MCF 10A (cell line): ENCODE measurements around the gene MGMT. TPM values are rescaled to one million over a fixed set of nuclear protein-coding genes. Genes with fewer than 3 reads are reported as not detected.

Source experiments
- BruUV-seq: library from RNA; stranded (reverse); fragments of 400-500 nt; replicated peaks from 2 replicates; lab custom pipeline; 2021; lab: Mats Ljungman, UMichigan
- CTCF ChIA-PET: fragments of 300-600 bp; sonication (Branson Sonifier 250); formaldehyde crosslinking; extraction: SDS; loops from one replicate; lab custom pipeline; 2021; ENCODE audit warnings: antibody characterized with exemption, inconsistent platforms; lab: Yijun Ruan, JAX
- POLR2A ChIA-PET: fragments of 300-600, 350-650 bp; sonication (Branson Sonifier 250); formaldehyde crosslinking; extraction: SDS; loops from one replicate; lab custom pipeline; 2020; ENCODE audit warnings: antibody characterized with exemption, inconsistent platforms; lab: Yijun Ruan, JAX
- DNase-seq: peaks from one replicate; pipeline ENCODE4 v3.0.0-alpha.2; 2018; ENCODE audit not compliant: unreplicated experiment
- H3K27ac Mint-ChIP-seq: one replicate; pipeline ENCODE4 v1.8.0; 2022; ENCODE audit warnings: mild to moderate bottlenecking, low read depth, mixed read lengths; ENCODE audit not compliant: unreplicated experiment
- H3K27me3 Mint-ChIP-seq: one replicate; pipeline ENCODE4 v1.8.0; 2022; ENCODE audit warnings: mixed read lengths; ENCODE audit not compliant: insufficient read depth, unreplicated experiment
- H3K36me3 Mint-ChIP-seq: one replicate; pipeline ENCODE4 v1.8.0; 2022; ENCODE audit warnings: mild to moderate bottlenecking, moderate library complexity, mixed read lengths; ENCODE audit not compliant: insufficient read depth, unreplicated experiment
- H3K4me1 Mint-ChIP-seq: one replicate; pipeline ENCODE4 v1.8.0; 2022; ENCODE audit warnings: mixed read lengths; ENCODE audit not compliant: insufficient read depth, unreplicated experiment
- H3K4me3 Mint-ChIP-seq: one replicate; pipeline ENCODE4 v1.8.0; 2022; ENCODE audit warnings: mild to moderate bottlenecking, moderate library complexity, mixed read lengths; ENCODE audit not compliant: unreplicated experiment
- H3K9me3 Mint-ChIP-seq: one replicate; pipeline ENCODE4 v1.8.0; 2022; ENCODE audit warnings: mixed read lengths; ENCODE audit not compliant: unreplicated experiment
- intact Hi-C: fragments of 100-400 bp; cut with micrococcal nuclease; formaldehyde crosslinking; loops from 2 replicates; pipeline ENCODE4 v1.14.1; 2022
- total RNA-seq: library from RNA; stranded (reverse); gene quantifications from 2 replicates; pipeline ENCODE4 v1.2.3, GENCODE V29; 2022
- TF ChIP-seq, protein P1 (sequence below): fragments of 200-600 bp; IDR thresholded peaks from one replicate; pipeline ENCODE4 v1.8.0; 2022; ENCODE audit warnings: antibody characterized with exemption, mild to moderate bottlenecking; ENCODE audit not compliant: unreplicated experiment

The MGMT gene
- total RNA-seq, 1 experiment from 2014 or later = 18.0 TPM

DNA sequence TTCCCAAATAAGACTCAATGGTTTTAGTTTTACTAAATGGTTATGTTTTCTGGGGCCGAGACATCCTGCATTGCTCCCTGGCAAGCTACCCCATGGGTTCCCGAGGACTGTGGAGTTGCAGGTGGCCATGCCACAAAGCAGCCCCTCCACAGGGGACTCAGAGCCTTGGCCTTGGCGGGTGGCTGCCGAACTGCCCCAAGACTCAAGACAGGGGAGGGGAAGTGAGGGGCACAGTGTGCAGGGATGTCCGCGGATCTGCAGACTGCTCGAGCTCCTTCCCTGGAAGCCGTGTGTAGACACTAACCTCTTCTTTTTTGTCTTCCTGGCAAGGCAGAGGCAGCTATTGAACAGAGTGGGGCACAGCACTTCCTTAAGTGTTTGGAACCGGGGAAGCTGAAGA, 342.4 kb downstream of the MGMT start:
- ChIA-PET POLR2A (no interaction called here), CTCF (interaction anchor here (0.6 kb wide), 1 partner anchor 66 kb away, joined by 3 read pairs; no protein-coding TSS in a partner anchor)
- H3K27ac Mint-ChIP-seq = no peak overlapping the region
- H3K27me3 Mint-ChIP-seq = no peaks in the 10 kb centered on the region
- TF ChIP-seq, protein P1, sequence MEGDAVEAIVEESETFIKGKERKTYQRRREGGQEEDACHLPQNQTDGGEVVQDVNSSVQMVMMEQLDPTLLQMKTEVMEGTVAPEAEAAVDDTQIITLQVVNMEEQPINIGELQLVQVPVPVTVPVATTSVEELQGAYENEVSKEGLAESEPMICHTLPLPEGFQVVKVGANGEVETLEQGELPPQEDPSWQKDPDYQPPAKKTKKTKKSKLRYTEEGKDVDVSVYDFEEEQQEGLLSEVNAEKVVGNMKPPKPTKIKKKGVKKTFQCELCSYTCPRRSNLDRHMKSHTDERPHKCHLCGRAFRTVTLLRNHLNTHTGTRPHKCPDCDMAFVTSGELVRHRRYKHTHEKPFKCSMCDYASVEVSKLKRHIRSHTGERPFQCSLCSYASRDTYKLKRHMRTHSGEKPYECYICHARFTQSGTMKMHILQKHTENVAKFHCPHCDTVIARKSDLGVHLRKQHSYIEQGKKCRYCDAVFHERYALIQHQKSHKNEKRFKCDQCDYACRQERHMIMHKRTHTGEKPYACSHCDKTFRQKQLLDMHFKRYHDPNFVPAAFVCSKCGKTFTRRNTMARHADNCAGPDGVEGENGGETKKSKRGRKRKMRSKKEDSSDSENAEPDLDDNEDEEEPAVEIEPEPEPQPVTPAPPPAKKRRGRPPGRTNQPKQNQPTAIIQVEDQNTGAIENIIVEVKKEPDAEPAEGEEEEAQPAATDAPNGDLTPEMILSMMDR = no peak
- no peak for DNase-seq
- intact Hi-C loops = no loop called here
- BruUV-seq = no TSS peak
- peaks cover 10% of the 10 kb centered on the region for H3K9me3 Mint-ChIP-seq
- no peaks in the 10 kb centered on the region for H3K36me3 Mint-ChIP-seq
- H3K4me3 Mint-ChIP-seq = no peak overlapping the region
- no peaks in the 10 kb centered on the region for H3K4me1 Mint-ChIP-seq

DNA sequence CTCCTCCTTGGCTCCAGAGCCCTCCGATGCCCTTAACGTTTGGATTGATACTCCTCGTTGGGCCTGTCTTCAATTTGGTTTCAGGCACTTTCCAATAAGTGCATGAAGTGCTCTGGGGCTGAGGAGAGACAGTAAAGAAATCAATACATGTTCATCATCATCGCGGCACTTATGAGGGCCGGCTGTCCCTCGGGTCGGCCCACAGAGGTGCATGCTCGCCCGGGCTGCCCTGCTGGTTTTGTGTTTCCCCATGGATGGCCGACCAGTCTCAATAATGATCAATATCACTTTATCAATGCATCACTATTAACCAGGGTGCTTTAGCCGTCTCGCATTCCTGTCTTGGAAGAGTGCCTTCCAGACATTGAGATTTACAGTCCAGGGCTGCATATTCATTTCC, 342.8 kb downstream of the MGMT start:
- no peaks in the 10 kb centered on the region for H3K27me3 Mint-ChIP-seq
- CTCF ChIA-PET = interaction anchor here (0.6 kb wide), 1 partner anchor 66 kb away, joined by 3 read pairs; no protein-coding TSS in a partner anchor

DNA sequence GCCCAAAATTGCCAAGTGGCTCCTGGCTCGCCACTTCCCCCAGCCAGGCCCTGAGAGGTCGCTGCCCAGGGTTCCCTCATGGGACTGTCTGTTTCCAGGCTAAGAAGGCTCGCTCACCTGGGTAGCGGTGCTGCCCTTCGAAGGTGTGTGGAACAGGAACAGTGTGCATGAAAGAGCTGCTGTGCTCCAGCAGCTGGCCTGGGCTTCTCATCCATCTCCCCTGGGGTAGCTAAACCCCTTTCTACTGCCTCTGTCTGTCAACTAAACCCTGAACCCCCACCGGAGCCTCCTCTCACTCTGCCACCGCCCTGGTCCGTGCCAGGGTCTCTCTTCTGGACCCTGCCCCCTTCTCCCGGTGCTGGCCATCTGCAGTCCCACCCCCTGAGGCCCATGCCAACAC, 344.2 kb downstream of the MGMT start:
- Mint-ChIP-seq H3K4me1 (peaks cover 7% of the 10 kb centered on the region), H3K27ac (no peak overlapping the region), H3K36me3 (no peaks in the 10 kb centered on the region), H3K9me3 (peaks cover 10% of the 10 kb centered on the region), H3K4me3 (no peak overlapping the region), H3K27me3 (no peaks in the 10 kb centered on the region)
- ChIA-PET CTCF (no interaction called here), POLR2A (no interaction called here)
- intact Hi-C loops = no loop called here
- BruUV-seq = no TSS peak
- no peak for DNase-seq
- TF ChIP-seq, protein P1 = no peak

More for the DNA sequence above, 342.8 kb downstream of the MGMT start:
- POLR2A ChIA-PET = no interaction called here
- no TSS peak for BruUV-seq
- H3K27ac Mint-ChIP-seq = no peak overlapping the region
- H3K9me3 Mint-ChIP-seq = peaks cover 10% of the 10 kb centered on the region
- TF ChIP-seq, protein P1 = no peak
- no peaks in the 10 kb centered on the region for H3K36me3 Mint-ChIP-seq
- no peak for DNase-seq
- no peak overlapping the region for H3K4me3 Mint-ChIP-seq
- H3K4me1 Mint-ChIP-seq = peaks cover under 1% of the 10 kb centered on the region
- intact Hi-C loops = no loop called here

DNA sequence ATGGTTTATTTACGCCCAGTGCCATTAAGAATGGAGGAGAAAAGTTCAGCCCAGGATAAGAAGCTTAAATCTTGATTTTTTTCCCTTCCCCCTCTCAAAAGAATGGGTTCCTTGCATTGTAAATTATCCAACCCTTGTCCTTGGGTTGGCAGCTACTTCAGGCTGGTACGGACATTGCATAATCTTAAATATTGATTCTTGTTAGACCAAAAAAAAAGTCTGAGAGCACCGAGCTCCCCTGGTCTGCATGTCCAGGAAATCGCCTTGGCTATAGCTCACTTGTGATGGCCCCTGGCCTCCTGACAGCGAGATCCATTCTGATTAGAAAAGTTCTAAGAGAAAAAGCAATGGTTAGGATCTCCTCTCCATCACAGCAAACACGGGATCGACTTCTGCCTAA, 345.4 kb downstream of the MGMT start:
- DNase-seq = no peak
- no peaks in the 10 kb centered on the region for H3K9me3 Mint-ChIP-seq
- H3K36me3 Mint-ChIP-seq = no peaks in the 10 kb centered on the region
- CTCF ChIA-PET = interaction anchor here (0.6 kb wide), 1 partner anchor 1602 kb away, joined by 3 read pairs; no protein-coding TSS in a partner anchor
- no peak overlapping the region for H3K4me3 Mint-ChIP-seq
- intact Hi-C loops = no loop called here
- TF ChIP-seq, protein P1 = no peak
- POLR2A ChIA-PET = no interaction called here
- H3K27me3 Mint-ChIP-seq = no peaks in the 10 kb centered on the region
- peaks cover 7% of the 10 kb centered on the region for H3K4me1 Mint-ChIP-seq
- H3K27ac Mint-ChIP-seq = no peak overlapping the region
- no TSS peak for BruUV-seq
